HCT116 (cell line): ENCODE data around the gene MIER2. TPM values are rescaled to one million over a fixed set of nuclear protein-coding genes. Genes with fewer than 3 reads are reported as not detected.

Experiments
- ATAC-seq: fragments of 200-7000 bp; cut with Tn5 transposase; 2 replicates; pipeline ENCODE4 v1.9.1; 2020; ENCODE audit warnings: mild to moderate bottlenecking, moderate library complexity
- BruUV-seq: library from RNA; stranded (reverse); fragments of 400-500 nt; replicated peaks from 2 replicates; lab custom pipeline; 2021; lab: Mats Ljungman, UMichigan
- CTCF ChIA-PET: fragments of 300-600 bp; sonication (Branson Sonifier 250); formaldehyde crosslinking; loops from one replicate; lab custom pipeline; 2021; ENCODE audit warnings: antibody characterized with exemption; lab: Charles Lee
- POLR2A ChIA-PET: fragments of 300-600, 350-600 bp; sonication (Branson Sonifier 250); formaldehyde crosslinking; loops from one replicate; lab custom pipeline; 2021; ENCODE audit warnings: antibody characterized with exemption; lab: Charles Lee
- RAD21 ChIA-PET, 2 experiments: fragments of 300-600 bp; sonication (Branson Sonifier 250); formaldehyde crosslinking; loops; one replicate each; lab custom pipeline; 2023; ENCODE audit warnings: low total read pairs in 2 of 2; ENCODE audit not compliant: uncharacterized antibody in 2 of 2, unreplicated experiment in 2 of 2, low non-redundant PET in 1 of 2; lab: Charles Lee
- DNase-seq: peaks from one replicate; pipeline ENCODE4 v3.0.0-alpha.2; 2010; ENCODE audit warnings: low read depth, low spot score
- H2AFZ ChIP-seq: fragments of 200-600 bp; shearing (Covaris generic), sonication (generic); 2 replicates; pipeline ENCODE4 v1.6.1; 2017; ENCODE audit warnings: low read depth, mixed run types, mixed read lengths, antibody characterized with exemption, low read length; ENCODE audit not compliant: poor library complexity, severe bottlenecking
- H3K27ac ChIP-seq: 2 replicates; pipeline ENCODE4 v1.5.1; 2012; ENCODE audit warnings: low read depth, low read length
- H3K27me3 ChIP-seq: fragments of 200-600 bp; sonication (generic); 2 replicates; pipeline ENCODE4 v1.6.1; 2016; ENCODE audit warnings: mixed run types, low read length, mixed read lengths; ENCODE audit not compliant: insufficient read depth
- H3K36me3 ChIP-seq, 2 experiments: fragments of 200-500 bp in 1 of 2; fragments of 200-600 bp in 1 of 2; sonication (Bioruptor generic) in 1 of 2; sonication (generic) in 1 of 2; 2 replicates each; pipeline versions ENCODE4 v1.5.1 to v1.6.1; 2014 to 2016; ENCODE audit warnings: low read length in 2 of 2, inconsistent platforms in 1 of 2, mixed read lengths in 1 of 2, mixed run types in 1 of 2; ENCODE audit not compliant: insufficient read depth in 2 of 2, control insufficient read depth in 1 of 2
- H3K4me1 ChIP-seq, 2 experiments: fragments of 200-600 bp in 1 of 2; sonication (generic) in 1 of 2; 2 replicates each; pipeline versions ENCODE4 v1.5.1 to v1.6.1; 2012 to 2017; ENCODE audit warnings: low read length in 2 of 2, inconsistent platforms in 1 of 2, mild to moderate bottlenecking in 1 of 2, mixed read lengths in 1 of 2, mixed run types in 1 of 2, moderate library complexity in 1 of 2; ENCODE audit not compliant: insufficient read depth in 2 of 2, control insufficient read depth in 1 of 2
- H3K4me2 ChIP-seq: fragments of 200-600 bp; sonication (generic); 2 replicates; pipeline ENCODE4 v1.6.1; 2017; ENCODE audit warnings: mixed run types, low read length, mixed read lengths
- H3K4me3 ChIP-seq, 2 experiments: fragments of 200-600 bp in 1 of 2; sonication (generic) in 1 of 2; replicated peaks in 1 of 2; 2 replicates each; pipeline ENCODE4 v1.5.1; 2011 to 2016; ENCODE audit warnings: low read length in 2 of 2, control low read depth in 1 of 2, low read depth in 1 of 2, mild to moderate bottlenecking in 1 of 2, mixed read lengths in 1 of 2, mixed run types in 1 of 2
- H3K79me2 ChIP-seq: fragments of 200-600 bp; sonication (generic); 2 replicates; pipeline ENCODE4 v1.6.1; 2017; ENCODE audit warnings: mild to moderate bottlenecking, mixed run types, low read length, moderate library complexity, mixed read lengths; ENCODE audit not compliant: insufficient read depth
- H3K9ac ChIP-seq: fragments of 200-600 bp; sonication (generic); 2 replicates; pipeline ENCODE4 v1.6.1; 2016; ENCODE audit warnings: low read length, mixed read lengths
- H3K9me2 ChIP-seq: fragments of 200-600 bp; sonication (generic), shearing (Covaris generic); 2 replicates; pipeline ENCODE4 v1.6.1; 2017; ENCODE audit warnings: mixed run types, mild to moderate bottlenecking, moderate library complexity; ENCODE audit not compliant: insufficient read depth
- H3K9me3 ChIP-seq, 2 experiments: fragments of 200-500 bp in 1 of 2; fragments of 200-600 bp in 1 of 2; sonication (Bioruptor generic) in 1 of 2; sonication (generic) in 1 of 2; 2 replicates each; pipeline ENCODE4 v1.6.1; 2014 to 2017; ENCODE audit warnings: low read length in 2 of 2, mixed read lengths in 2 of 2, inconsistent platforms in 1 of 2, low read depth in 1 of 2, mild to moderate bottlenecking in 1 of 2, mixed run types in 1 of 2, moderate library complexity in 1 of 2; ENCODE audit not compliant: control insufficient read depth in 1 of 2, insufficient read depth in 1 of 2
- H4K20me1 ChIP-seq: fragments of 200-600 bp; sonication (generic), shearing (Covaris generic); 2 replicates; pipeline ENCODE4 v1.6.1; 2017; ENCODE audit warnings: mixed run types, mild to moderate bottlenecking, moderate library complexity; ENCODE audit not compliant: insufficient read depth
- CBX3 ChIP-seq: IDR thresholded peaks from 2 replicates; pipeline ENCODE4 v1.6.1; 2012; ENCODE audit warnings: low read depth
- CEBPB ChIP-seq: IDR thresholded peaks from 2 replicates; pipeline ENCODE4 v1.6.1; 2012; ENCODE audit warnings: low read depth
- EGR1 ChIP-seq: IDR thresholded peaks from 2 replicates; pipeline ENCODE4 v1.6.1; 2012; ENCODE audit warnings: low read depth
- ELF1 ChIP-seq: IDR thresholded peaks from 2 replicates; pipeline ENCODE4 v1.6.1; 2012; ENCODE audit warnings: low read depth, borderline replicate concordance
- EZH2phosphoT487 ChIP-seq: fragments of 200-600 bp; IDR thresholded peaks from 2 replicates; pipeline ENCODE4 v1.6.1; 2018; ENCODE audit warnings: antibody characterized with exemption, borderline replicate concordance
- JUND ChIP-seq: IDR thresholded peaks from 2 replicates; pipeline ENCODE4 v1.6.1; 2012
- POLR2AphosphoS5 ChIP-seq: IDR thresholded peaks from 2 replicates; pipeline ENCODE4 v1.6.1; 2011; ENCODE audit warnings: mild to moderate bottlenecking, low read depth, low read length, moderate library complexity
- SP1 ChIP-seq: IDR thresholded peaks from 2 replicates; pipeline ENCODE4 v1.6.1; 2012; ENCODE audit warnings: low read depth
- SRF ChIP-seq: IDR thresholded peaks from 2 replicates; pipeline ENCODE4 v1.6.1; 2012; ENCODE audit warnings: low read depth
- YY1 ChIP-seq: IDR thresholded peaks from 2 replicates; pipeline ENCODE4 v1.6.1; 2011; ENCODE audit warnings: low read length, low read depth, moderate library complexity, mild to moderate bottlenecking; ENCODE audit not compliant: insufficient replicate concordance; ENCODE audit errors: extremely low read depth
- ZFX ChIP-seq: fragments of 450-650 bp; IDR thresholded peaks from 2 replicates; pipeline ENCODE4 v1.6.1; 2017
- intact Hi-C: fragments of 100-400 bp; cut with micrococcal nuclease; formaldehyde crosslinking; loops from 2 replicates; pipeline ENCODE4 v1.10.0; 2022
- total RNA-seq: library from RNA; stranded (reverse); gene quantifications from one replicate; pipeline ENCODE4 v1.2.1, GENCODE V29; 2021; ENCODE audit not compliant: unreplicated experiment
- TF ChIP-seq, protein P1 (sequence below): IDR thresholded peaks from 2 replicates; pipeline ENCODE4 v1.6.1; 2012; ENCODE audit warnings: low read depth
- TF ChIP-seq, protein P2 (sequence below): IDR thresholded peaks from 2 replicates; pipeline ENCODE4 v1.6.1; 2012
- TF ChIP-seq, protein P3 (sequence below), 3 experiments: fragments of 200-600 bp in 1 of 3; sonication (generic) in 1 of 3; IDR thresholded peaks in 2 of 3; conservative IDR thresholded peaks in 1 of 3; 2 replicates each; pipeline ENCODE4 v1.5.1; 2012 to 2017; ENCODE audit warnings: low read depth in 2 of 3, low read length in 2 of 3, antibody characterized with exemption in 1 of 3, borderline replicate concordance in 1 of 3, control low read depth in 1 of 3, mild to moderate bottlenecking in 1 of 3, mixed read lengths in 1 of 3, mixed run types in 1 of 3, moderate library complexity in 1 of 3; ENCODE audit not compliant: insufficient read depth in 1 of 3

MIER2 gene
- total RNA-seq, 1 experiment from 2014 or later = 41.5 TPM

DNA sequence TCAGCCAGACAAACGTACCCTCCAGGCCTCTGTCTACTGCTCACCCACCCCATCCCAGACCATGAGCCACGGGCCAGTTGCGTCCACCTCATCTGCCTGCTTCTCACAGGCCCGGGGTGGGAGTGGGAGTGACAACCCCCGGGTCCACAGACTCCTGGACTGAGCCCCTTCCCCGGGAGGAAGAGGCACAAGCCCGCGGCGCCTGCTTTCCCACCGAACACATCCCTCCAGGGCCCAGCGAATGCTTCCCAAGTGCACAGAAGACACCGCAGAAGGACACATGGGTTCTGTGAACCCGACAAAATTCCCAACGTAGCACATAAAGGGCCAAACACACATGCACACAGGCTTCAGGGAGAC lies 35.4 kb downstream of the MIER2 start:
- H3K27me3 ChIP-seq = no peaks in the 10 kb centered on the region
- POLR2A ChIA-PET = no interaction called here
- no peaks in the 10 kb centered on the region for H3K79me2 ChIP-seq
- H3K27ac ChIP-seq = no peak overlapping the region
- TF ChIP-seq CBX3 = no peak
- TF ChIP-seq, protein P1, sequence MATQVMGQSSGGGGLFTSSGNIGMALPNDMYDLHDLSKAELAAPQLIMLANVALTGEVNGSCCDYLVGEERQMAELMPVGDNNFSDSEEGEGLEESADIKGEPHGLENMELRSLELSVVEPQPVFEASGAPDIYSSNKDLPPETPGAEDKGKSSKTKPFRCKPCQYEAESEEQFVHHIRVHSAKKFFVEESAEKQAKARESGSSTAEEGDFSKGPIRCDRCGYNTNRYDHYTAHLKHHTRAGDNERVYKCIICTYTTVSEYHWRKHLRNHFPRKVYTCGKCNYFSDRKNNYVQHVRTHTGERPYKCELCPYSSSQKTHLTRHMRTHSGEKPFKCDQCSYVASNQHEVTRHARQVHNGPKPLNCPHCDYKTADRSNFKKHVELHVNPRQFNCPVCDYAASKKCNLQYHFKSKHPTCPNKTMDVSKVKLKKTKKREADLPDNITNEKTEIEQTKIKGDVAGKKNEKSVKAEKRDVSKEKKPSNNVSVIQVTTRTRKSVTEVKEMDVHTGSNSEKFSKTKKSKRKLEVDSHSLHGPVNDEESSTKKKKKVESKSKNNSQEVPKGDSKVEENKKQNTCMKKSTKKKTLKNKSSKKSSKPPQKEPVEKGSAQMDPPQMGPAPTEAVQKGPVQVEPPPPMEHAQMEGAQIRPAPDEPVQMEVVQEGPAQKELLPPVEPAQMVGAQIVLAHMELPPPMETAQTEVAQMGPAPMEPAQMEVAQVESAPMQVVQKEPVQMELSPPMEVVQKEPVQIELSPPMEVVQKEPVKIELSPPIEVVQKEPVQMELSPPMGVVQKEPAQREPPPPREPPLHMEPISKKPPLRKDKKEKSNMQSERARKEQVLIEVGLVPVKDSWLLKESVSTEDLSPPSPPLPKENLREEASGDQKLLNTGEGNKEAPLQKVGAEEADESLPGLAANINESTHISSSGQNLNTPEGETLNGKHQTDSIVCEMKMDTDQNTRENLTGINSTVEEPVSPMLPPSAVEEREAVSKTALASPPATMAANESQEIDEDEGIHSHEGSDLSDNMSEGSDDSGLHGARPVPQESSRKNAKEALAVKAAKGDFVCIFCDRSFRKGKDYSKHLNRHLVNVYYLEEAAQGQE = no peak
- no peak for TF ChIP-seq JUND
- no peak for TF ChIP-seq SP1
- TF ChIP-seq YY1 = no peak
- TF ChIP-seq CEBPB = no peak
- TF ChIP-seq ELF1 = no peak
- TF ChIP-seq EZH2phosphoT487 = no peak
- TF ChIP-seq, protein P2, sequence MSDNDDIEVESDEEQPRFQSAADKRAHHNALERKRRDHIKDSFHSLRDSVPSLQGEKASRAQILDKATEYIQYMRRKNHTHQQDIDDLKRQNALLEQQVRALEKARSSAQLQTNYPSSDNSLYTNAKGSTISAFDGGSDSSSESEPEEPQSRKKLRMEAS = no peak
- TF ChIP-seq POLR2AphosphoS5 = no peak
- TF ChIP-seq EGR1 = no peak
- no peak for TF ChIP-seq ZFX
- TF ChIP-seq, protein P3, sequence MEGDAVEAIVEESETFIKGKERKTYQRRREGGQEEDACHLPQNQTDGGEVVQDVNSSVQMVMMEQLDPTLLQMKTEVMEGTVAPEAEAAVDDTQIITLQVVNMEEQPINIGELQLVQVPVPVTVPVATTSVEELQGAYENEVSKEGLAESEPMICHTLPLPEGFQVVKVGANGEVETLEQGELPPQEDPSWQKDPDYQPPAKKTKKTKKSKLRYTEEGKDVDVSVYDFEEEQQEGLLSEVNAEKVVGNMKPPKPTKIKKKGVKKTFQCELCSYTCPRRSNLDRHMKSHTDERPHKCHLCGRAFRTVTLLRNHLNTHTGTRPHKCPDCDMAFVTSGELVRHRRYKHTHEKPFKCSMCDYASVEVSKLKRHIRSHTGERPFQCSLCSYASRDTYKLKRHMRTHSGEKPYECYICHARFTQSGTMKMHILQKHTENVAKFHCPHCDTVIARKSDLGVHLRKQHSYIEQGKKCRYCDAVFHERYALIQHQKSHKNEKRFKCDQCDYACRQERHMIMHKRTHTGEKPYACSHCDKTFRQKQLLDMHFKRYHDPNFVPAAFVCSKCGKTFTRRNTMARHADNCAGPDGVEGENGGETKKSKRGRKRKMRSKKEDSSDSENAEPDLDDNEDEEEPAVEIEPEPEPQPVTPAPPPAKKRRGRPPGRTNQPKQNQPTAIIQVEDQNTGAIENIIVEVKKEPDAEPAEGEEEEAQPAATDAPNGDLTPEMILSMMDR (IDR thresholded peaks at IDR 0.05 in 2 of 3, conservative IDR thresholded peaks at IDR 0.05 in 1 of 3; ENCODE audit: borderline replicate concordance in 1 of 3, insufficient read depth in 1 of 3, low read depth in 2 of 3, low read length in 2 of 3) = no peak
- no peak for TF ChIP-seq SRF
- peaks cover 7 to 9% of the 10 kb centered on the region in 2 experiments; a peak in 3 of 4 replicates for H3K36me3 ChIP-seq
- DNase-seq = no peak
- no peak overlapping the region for H3K9ac ChIP-seq
- RAD21 ChIA-PET = no interaction called here
- H4K20me1 ChIP-seq = no peaks in the 10 kb centered on the region
- H3K4me1 ChIP-seq = no peaks in the 10 kb centered on the region
- no peak overlapping the region for H3K4me3 ChIP-seq
- H3K9me3 ChIP-seq = no peaks in the 10 kb centered on the region
- no peak overlapping the region for H2AFZ ChIP-seq
- H3K9me2 ChIP-seq = no peaks in the 10 kb centered on the region
- CTCF ChIA-PET = no interaction called here
- intact Hi-C loops = no loop called here
- BruUV-seq = no TSS peak
- ATAC-seq = no peak
- H3K4me2 ChIP-seq = no peak overlapping the region
